CD4-positive, alpha-beta T cell treated with Interleukin-12 subunit alpha and Interleukin-12 subunit beta, for 1 hour (primary cell): ENCODE results near the gene KLF17.

Experiments
- DNase-seq: peaks from one replicate; pipeline ENCODE4 v3.0.0-alpha.2; 2020

Gene KLF17

GRCh38 chr1:44118682-44119081, at the start of gene KLF17:
TSS of gene KLF17 (plus strand) at chr1:44118821. CDS start at chr1:44118908, 87 bp downstream.
- no peak for DNase-seq

- no peak for DNase-seq
These were observed 47.2 kb upstream of the KLF17 start for GRCh38 chr1:44071461-44071860.

- no peak for DNase-seq
These were observed 46.4 kb upstream of the KLF17 start for GRCh38 chr1:44072204-44072603.

GRCh38 chr1:44072821-44073220, 45.8 kb upstream of the KLF17 start:
- DNase-seq = no peak

GRCh38 chr1:44073528-44073927, 45.1 kb upstream of the KLF17 start:
- DNase-seq = no peak

- DNase-seq = no peak
These were observed 44.2 kb upstream of the KLF17 start for GRCh38 chr1:44074415-44074814.

- no peak for DNase-seq
These were observed 42.6 kb upstream of the KLF17 start for GRCh38 chr1:44076066-44076465.

GRCh38 chr1:44077421-44077820, 41.2 kb upstream of the KLF17 start:
- no peak for DNase-seq

GRCh38 chr1:44078104-44078503, 40.5 kb upstream of the KLF17 start:
- no peak for DNase-seq

GRCh38 chr1:44079566-44079965, 39.1 kb upstream of the KLF17 start:
- no peak for DNase-seq

GRCh38 chr1:44084998-44085675, 33.5 kb upstream of the KLF17 start:
- DNase-seq = no peak

- DNase-seq = no peak
These were observed 31.7 kb upstream of the KLF17 start for GRCh38 chr1:44086692-44087474.

- no peak for DNase-seq
These were observed 29.1 kb upstream of the KLF17 start for GRCh38 chr1:44089371-44090048.

GRCh38 chr1:44090429-44091252, 28.0 kb upstream of the KLF17 start:
- no peak for DNase-seq

- no peak for DNase-seq
These were observed 24.6 kb upstream of the KLF17 start for GRCh38 chr1:44094047-44094446.

- DNase-seq = no peak
These were observed 18.3 kb upstream of the KLF17 start for GRCh38 chr1:44100183-44100868.

- no peak for DNase-seq
These were observed 17.3 kb upstream of the KLF17 start for GRCh38 chr1:44101328-44101727.

GRCh38 chr1:44103270-44104131, 15.1 kb upstream of the KLF17 start:
- DNase-seq = no peak

- no peak for DNase-seq
These were observed 12.8 kb upstream of the KLF17 start for GRCh38 chr1:44105810-44106209.

- no peak for DNase-seq
These were observed 10.4 kb upstream of the KLF17 start for GRCh38 chr1:44108241-44108640.

GRCh38 chr1:44108971-44109370, 9.7 kb upstream of the KLF17 start:
- DNase-seq = no peak
